GM23338 (cell line): ENCODE results near the gene PDCD1. TPM values are rescaled to one million over a fixed set of nuclear protein-coding genes. Genes with fewer than 3 reads are reported as not detected.

Experiments
- ATAC-seq: fragments of 200-7000 bp; cut with Tn5 transposase; 3 replicates; pipeline ENCODE4 v1.9.1; 2020
- DNase-seq: peaks from one replicate; pipeline ENCODE4 v3.0.0-alpha.2; 2015; ENCODE audit warnings: low spot score
- H2AFZ ChIP-seq: fragments of 200-600 bp; sonication (generic); 2 replicates; pipeline ENCODE4 v1.8.0; 2016; ENCODE audit warnings: antibody characterized with exemption, mild to moderate bottlenecking, moderate library complexity
- H3F3A ChIP-seq: fragments of 200-600 bp; sonication (generic); replicated peaks from 2 replicates; pipeline ENCODE4 v1.8.0; 2017; ENCODE audit warnings: antibody characterized with exemption, mixed run types, low read depth
- H3K27ac ChIP-seq: fragments of 200-600 bp; sonication (generic); 2 replicates; pipeline ENCODE4 v1.6.1; 2016; ENCODE audit warnings: low read depth
- H3K27me3 ChIP-seq: fragments of 200-600 bp; sonication (generic); 2 replicates; pipeline ENCODE4 v1.8.0; 2016; ENCODE audit warnings: mild to moderate bottlenecking, mixed run types, moderate library complexity; ENCODE audit not compliant: insufficient read depth
- H3K36me3 ChIP-seq: fragments of 200-600 bp; sonication (generic); 2 replicates; pipeline ENCODE4 v1.8.0; 2016; ENCODE audit warnings: mild to moderate bottlenecking; ENCODE audit not compliant: insufficient read depth
- H3K4me1 ChIP-seq: fragments of 200-600 bp; sonication (generic); 2 replicates; pipeline ENCODE4 v1.8.0; 2016; ENCODE audit warnings: mild to moderate bottlenecking, moderate library complexity; ENCODE audit not compliant: insufficient read depth
- H3K4me2 ChIP-seq: fragments of 200-600 bp; sonication (generic); 2 replicates; pipeline ENCODE4 v1.7.1; 2017; ENCODE audit warnings: mixed run types
- H3K4me3 ChIP-seq: fragments of 200-600 bp; sonication (generic); 2 replicates; pipeline ENCODE4 v1.6.1; 2016; ENCODE audit warnings: mixed run types
- H3K79me2 ChIP-seq: fragments of 200-600 bp; sonication (generic); replicated peaks from 2 replicates; pipeline ENCODE4 v1.8.0; 2017; ENCODE audit warnings: mild to moderate bottlenecking; ENCODE audit not compliant: insufficient read depth
- H3K9me2 ChIP-seq: fragments of 200-600 bp; sonication (generic); 2 replicates; pipeline ENCODE4 v1.8.0; 2017; ENCODE audit not compliant: insufficient read depth
- H4K20me1 ChIP-seq: fragments of 200-600 bp; sonication (generic); replicated peaks from 2 replicates; pipeline ENCODE4 v1.8.0; 2017; ENCODE audit warnings: mild to moderate bottlenecking; ENCODE audit not compliant: insufficient read depth
- H3K27ac Mint-ChIP-seq: 2 replicates; pipeline ENCODE4 v1.8.0; 2020; ENCODE audit warnings: inconsistent platforms, mild to moderate bottlenecking, moderate library complexity, mixed read lengths
- H3K27me3 Mint-ChIP-seq: 3 replicates; pipeline ENCODE4 v1.8.0; 2022; ENCODE audit warnings: low read depth, mild to moderate bottlenecking, moderate library complexity, mixed read lengths, inconsistent platforms; ENCODE audit not compliant: insufficient read depth, poor library complexity
- H3K36me3 Mint-ChIP-seq: 3 replicates; pipeline ENCODE4 v1.8.0; 2021; ENCODE audit warnings: low read depth, mild to moderate bottlenecking, inconsistent platforms, moderate library complexity, mixed read lengths
- H3K4me1 Mint-ChIP-seq: 3 replicates; pipeline ENCODE4 v1.8.0; 2020; ENCODE audit warnings: mild to moderate bottlenecking, inconsistent platforms, mixed read lengths
- H3K4me3 Mint-ChIP-seq: 3 replicates; pipeline ENCODE4 v1.8.0; 2021; ENCODE audit warnings: moderate library complexity, mild to moderate bottlenecking, inconsistent platforms, mixed read lengths
- H3K9me3 Mint-ChIP-seq: 3 replicates; pipeline ENCODE4 v1.8.0; 2020; ENCODE audit warnings: moderate library complexity, mild to moderate bottlenecking, inconsistent platforms, mixed read lengths
- CREB1 ChIP-seq: fragments of 250-450 bp; sonication (Bioruptor Pico); IDR thresholded peaks from 2 replicates; pipeline ENCODE4 v1.5.0; 2020; ENCODE audit warnings: low read depth, mild to moderate bottlenecking, moderate library complexity
- CTCF ChIP-seq, 2 experiments: fragments of 200-600 bp in 1 of 2; sonication (generic) in 1 of 2; conservative IDR thresholded peaks; 2 replicates each; pipeline versions ENCODE4 v1.5.1 to v1.6.1; 2016 to 2017; ENCODE audit warnings: antibody characterized with exemption in 2 of 2, low read depth in 2 of 2, mild to moderate bottlenecking in 2 of 2, moderate library complexity in 1 of 2
- STAT1 ChIP-seq: IDR thresholded peaks from one replicate; pipeline ENCODE4 v1.6.1; 2016; ENCODE audit warnings: antibody characterized with exemption; ENCODE audit not compliant: unreplicated experiment
- polyA plus RNA-seq: library from polyadenylated mRNA; unstranded; fragments of >200 nt; fragmentation: Nextera tagmentation; extraction: Ambion mirVana; gene quantifications from 2 replicates; pipeline ENCODE4 v1.2.1, GENCODE V29; 2016
- total RNA-seq: library from RNA; depleted of rRNA; stranded (reverse); fragments of >200 nt; shearing (Covaris generic); gene quantifications from 2 replicates; pipeline ENCODE4 v1.2.3, GENCODE V29; 2014
- TF ChIP-seq, protein P1 (sequence below): IDR thresholded peaks from one replicate; pipeline ENCODE4 v1.6.1; 2018; ENCODE audit warnings: antibody characterized with exemption; ENCODE audit not compliant: unreplicated experiment

The PDCD1 gene
- total and polyA plus RNA-seq, 2 experiments from 2014 or later = 0.34 to 0.38 TPM

- peaks cover 22% of the 10 kb centered on the region for H3K27me3 Mint-ChIP-seq
- peaks cover 13% of the 10 kb centered on the region; the same call in 1 of the 2 replicates for H3F3A ChIP-seq
- H3K4me3 Mint-ChIP-seq = no peak overlapping the region
These were observed 4.3 kb upstream of the PDCD1 start for GRCh38 chr2:241862775-241863535.

DNA sequence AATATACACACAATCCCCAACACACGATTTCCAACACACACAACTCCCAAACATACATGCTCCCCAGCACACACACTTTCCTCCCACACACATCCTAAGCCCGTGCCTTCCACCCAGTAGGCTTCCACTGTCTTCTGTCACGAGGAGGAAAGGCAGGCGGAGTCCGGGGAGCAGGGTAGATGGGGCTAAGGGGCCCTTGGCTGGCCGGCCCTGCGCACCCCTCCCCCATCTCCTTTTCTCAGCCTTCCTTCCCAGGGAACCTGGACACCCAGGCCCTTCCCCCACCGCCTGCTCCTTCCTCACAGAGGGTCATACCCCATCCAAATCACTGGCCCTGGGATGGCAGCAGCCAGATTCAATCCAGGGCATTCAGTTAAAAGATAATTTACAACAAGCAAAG is 3.4 kb upstream of the PDCD1 start:
- Histone ChIP-seq H3K79me2 (no peaks in the 10 kb centered on the region), H3K4me2 (no peak overlapping the region), H3K9me2 (no peaks in the 10 kb centered on the region), H4K20me1 (no peaks in the 10 kb centered on the region), H2AFZ (no peak overlapping the region), H3K36me3 (no peaks in the 10 kb centered on the region), H3F3A (peaks cover 13% of the 10 kb centered on the region; the same call in 1 of the 2 replicates), H3K27me3 (no peaks in the 10 kb centered on the region), H3K27ac (no peak overlapping the region), H3K4me3 (no peak overlapping the region), H3K4me1 (peaks cover 7% of the 10 kb centered on the region; the same call in 1 of the 2 replicates)
- Mint-ChIP-seq H3K27me3 (peaks cover 22% of the 10 kb centered on the region), H3K9me3 (peaks cover 5% of the 10 kb centered on the region), H3K36me3 (no peaks in the 10 kb centered on the region; the same call in 2 of the 3 replicates), H3K4me3 (no peak overlapping the region), H3K27ac (no peak overlapping the region), H3K4me1 (peaks cover 29% of the 10 kb centered on the region)
- peak; percentile 44 for DNase-seq
- no peak for TF ChIP-seq CTCF (conservative IDR thresholded peaks at IDR 0.05; ENCODE audit: low read depth in 2 of 2)
- TF ChIP-seq STAT1 = no peak
- ATAC-seq = no peak; the same call in 2 of the 3 replicates

More at GRCh38 chr2:241862775-241863535, 4.3 kb upstream of the PDCD1 start:
- Mint-ChIP-seq H3K36me3 (no peaks in the 10 kb centered on the region; the same call in 2 of the 3 replicates), H3K9me3 (peaks cover 5% of the 10 kb centered on the region), H3K27ac (no peak overlapping the region), H3K4me1 (peaks cover 29% of the 10 kb centered on the region)
- H4K20me1 ChIP-seq = no peaks in the 10 kb centered on the region
- no peak overlapping the region for H3K27ac ChIP-seq
- H3K4me2 ChIP-seq = no peak overlapping the region
- ATAC-seq = no peak
- no peak overlapping the region for H3K4me3 ChIP-seq
- peaks cover 7% of the 10 kb centered on the region; the same call in 1 of the 2 replicates for H3K4me1 ChIP-seq
- H3K9me2 ChIP-seq = no peaks in the 10 kb centered on the region
- TF ChIP-seq CREB1 (CRISPR knock-in tag) = no peak
- TF ChIP-seq, protein P1, sequence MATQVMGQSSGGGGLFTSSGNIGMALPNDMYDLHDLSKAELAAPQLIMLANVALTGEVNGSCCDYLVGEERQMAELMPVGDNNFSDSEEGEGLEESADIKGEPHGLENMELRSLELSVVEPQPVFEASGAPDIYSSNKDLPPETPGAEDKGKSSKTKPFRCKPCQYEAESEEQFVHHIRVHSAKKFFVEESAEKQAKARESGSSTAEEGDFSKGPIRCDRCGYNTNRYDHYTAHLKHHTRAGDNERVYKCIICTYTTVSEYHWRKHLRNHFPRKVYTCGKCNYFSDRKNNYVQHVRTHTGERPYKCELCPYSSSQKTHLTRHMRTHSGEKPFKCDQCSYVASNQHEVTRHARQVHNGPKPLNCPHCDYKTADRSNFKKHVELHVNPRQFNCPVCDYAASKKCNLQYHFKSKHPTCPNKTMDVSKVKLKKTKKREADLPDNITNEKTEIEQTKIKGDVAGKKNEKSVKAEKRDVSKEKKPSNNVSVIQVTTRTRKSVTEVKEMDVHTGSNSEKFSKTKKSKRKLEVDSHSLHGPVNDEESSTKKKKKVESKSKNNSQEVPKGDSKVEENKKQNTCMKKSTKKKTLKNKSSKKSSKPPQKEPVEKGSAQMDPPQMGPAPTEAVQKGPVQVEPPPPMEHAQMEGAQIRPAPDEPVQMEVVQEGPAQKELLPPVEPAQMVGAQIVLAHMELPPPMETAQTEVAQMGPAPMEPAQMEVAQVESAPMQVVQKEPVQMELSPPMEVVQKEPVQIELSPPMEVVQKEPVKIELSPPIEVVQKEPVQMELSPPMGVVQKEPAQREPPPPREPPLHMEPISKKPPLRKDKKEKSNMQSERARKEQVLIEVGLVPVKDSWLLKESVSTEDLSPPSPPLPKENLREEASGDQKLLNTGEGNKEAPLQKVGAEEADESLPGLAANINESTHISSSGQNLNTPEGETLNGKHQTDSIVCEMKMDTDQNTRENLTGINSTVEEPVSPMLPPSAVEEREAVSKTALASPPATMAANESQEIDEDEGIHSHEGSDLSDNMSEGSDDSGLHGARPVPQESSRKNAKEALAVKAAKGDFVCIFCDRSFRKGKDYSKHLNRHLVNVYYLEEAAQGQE = no peak
- peak overlapping the region; percentile 84 for H2AFZ ChIP-seq
- H3K27me3 ChIP-seq = no peaks in the 10 kb centered on the region
- no peak for DNase-seq
- H3K36me3 ChIP-seq = no peaks in the 10 kb centered on the region
- no peaks in the 10 kb centered on the region for H3K79me2 ChIP-seq
